HCT116 (cell line): ENCODE results near the gene MPHOSPH6. TPM values are rescaled to one million over a fixed set of nuclear protein-coding genes. Genes with fewer than 3 reads are reported as not detected.

Experiments used
- ATAC-seq: fragments of 200-7000 bp; cut with Tn5 transposase; 2 replicates; pipeline ENCODE4 v1.9.1; 2020; ENCODE audit warnings: mild to moderate bottlenecking, moderate library complexity
- BruUV-seq: library from RNA; stranded (reverse); fragments of 400-500 nt; replicated peaks from 2 replicates; lab custom pipeline; 2021; lab: Mats Ljungman, UMichigan
- CTCF ChIA-PET: fragments of 300-600 bp; sonication (Branson Sonifier 250); formaldehyde crosslinking; loops from one replicate; lab custom pipeline; 2021; ENCODE audit warnings: antibody characterized with exemption; lab: Charles Lee
- POLR2A ChIA-PET: fragments of 300-600, 350-600 bp; sonication (Branson Sonifier 250); formaldehyde crosslinking; loops from one replicate; lab custom pipeline; 2021; ENCODE audit warnings: antibody characterized with exemption; lab: Charles Lee
- RAD21 ChIA-PET, 2 experiments: fragments of 300-600 bp; sonication (Branson Sonifier 250); formaldehyde crosslinking; loops; one replicate each; lab custom pipeline; 2023; ENCODE audit warnings: low total read pairs in 2 of 2; ENCODE audit not compliant: uncharacterized antibody in 2 of 2, unreplicated experiment in 2 of 2, low non-redundant PET in 1 of 2; lab: Charles Lee
- DNase-seq: peaks from one replicate; pipeline ENCODE4 v3.0.0-alpha.2; 2010; ENCODE audit warnings: low read depth, low spot score
- H2AFZ ChIP-seq: fragments of 200-600 bp; shearing (Covaris generic), sonication (generic); 2 replicates; pipeline ENCODE4 v1.6.1; 2017; ENCODE audit warnings: low read depth, mixed run types, mixed read lengths, antibody characterized with exemption, low read length; ENCODE audit not compliant: poor library complexity, severe bottlenecking
- H3K27ac ChIP-seq: 2 replicates; pipeline ENCODE4 v1.5.1; 2012; ENCODE audit warnings: low read depth, low read length
- H3K27me3 ChIP-seq: fragments of 200-600 bp; sonication (generic); 2 replicates; pipeline ENCODE4 v1.6.1; 2016; ENCODE audit warnings: mixed run types, low read length, mixed read lengths; ENCODE audit not compliant: insufficient read depth
- H3K36me3 ChIP-seq, 2 experiments: fragments of 200-500 bp in 1 of 2; fragments of 200-600 bp in 1 of 2; sonication (Bioruptor generic) in 1 of 2; sonication (generic) in 1 of 2; 2 replicates each; pipeline versions ENCODE4 v1.5.1 to v1.6.1; 2014 to 2016; ENCODE audit warnings: low read length in 2 of 2, inconsistent platforms in 1 of 2, mixed read lengths in 1 of 2, mixed run types in 1 of 2; ENCODE audit not compliant: insufficient read depth in 2 of 2, control insufficient read depth in 1 of 2
- H3K4me1 ChIP-seq, 2 experiments: fragments of 200-600 bp in 1 of 2; sonication (generic) in 1 of 2; 2 replicates each; pipeline versions ENCODE4 v1.5.1 to v1.6.1; 2012 to 2017; ENCODE audit warnings: low read length in 2 of 2, inconsistent platforms in 1 of 2, mild to moderate bottlenecking in 1 of 2, mixed read lengths in 1 of 2, mixed run types in 1 of 2, moderate library complexity in 1 of 2; ENCODE audit not compliant: insufficient read depth in 2 of 2, control insufficient read depth in 1 of 2
- H3K4me2 ChIP-seq: fragments of 200-600 bp; sonication (generic); 2 replicates; pipeline ENCODE4 v1.6.1; 2017; ENCODE audit warnings: mixed run types, low read length, mixed read lengths
- H3K4me3 ChIP-seq, 2 experiments: fragments of 200-600 bp in 1 of 2; sonication (generic) in 1 of 2; replicated peaks in 1 of 2; 2 replicates each; pipeline ENCODE4 v1.5.1; 2011 to 2016; ENCODE audit warnings: low read length in 2 of 2, control low read depth in 1 of 2, low read depth in 1 of 2, mild to moderate bottlenecking in 1 of 2, mixed read lengths in 1 of 2, mixed run types in 1 of 2
- H3K79me2 ChIP-seq: fragments of 200-600 bp; sonication (generic); 2 replicates; pipeline ENCODE4 v1.6.1; 2017; ENCODE audit warnings: mild to moderate bottlenecking, mixed run types, low read length, moderate library complexity, mixed read lengths; ENCODE audit not compliant: insufficient read depth
- H3K9ac ChIP-seq: fragments of 200-600 bp; sonication (generic); 2 replicates; pipeline ENCODE4 v1.6.1; 2016; ENCODE audit warnings: low read length, mixed read lengths
- H3K9me2 ChIP-seq: fragments of 200-600 bp; sonication (generic), shearing (Covaris generic); 2 replicates; pipeline ENCODE4 v1.6.1; 2017; ENCODE audit warnings: mixed run types, mild to moderate bottlenecking, moderate library complexity; ENCODE audit not compliant: insufficient read depth
- H3K9me3 ChIP-seq, 2 experiments: fragments of 200-500 bp in 1 of 2; fragments of 200-600 bp in 1 of 2; sonication (Bioruptor generic) in 1 of 2; sonication (generic) in 1 of 2; 2 replicates each; pipeline ENCODE4 v1.6.1; 2014 to 2017; ENCODE audit warnings: low read length in 2 of 2, mixed read lengths in 2 of 2, inconsistent platforms in 1 of 2, low read depth in 1 of 2, mild to moderate bottlenecking in 1 of 2, mixed run types in 1 of 2, moderate library complexity in 1 of 2; ENCODE audit not compliant: control insufficient read depth in 1 of 2, insufficient read depth in 1 of 2
- H4K20me1 ChIP-seq: fragments of 200-600 bp; sonication (generic), shearing (Covaris generic); 2 replicates; pipeline ENCODE4 v1.6.1; 2017; ENCODE audit warnings: mixed run types, mild to moderate bottlenecking, moderate library complexity; ENCODE audit not compliant: insufficient read depth
- CEBPB ChIP-seq: IDR thresholded peaks from 2 replicates; pipeline ENCODE4 v1.6.1; 2012; ENCODE audit warnings: low read depth
- EGR1 ChIP-seq: IDR thresholded peaks from 2 replicates; pipeline ENCODE4 v1.6.1; 2012; ENCODE audit warnings: low read depth
- ELF1 ChIP-seq: IDR thresholded peaks from 2 replicates; pipeline ENCODE4 v1.6.1; 2012; ENCODE audit warnings: low read depth, borderline replicate concordance
- EZH2 ChIP-seq: fragments of 200-600 bp; sonication (generic); IDR thresholded peaks from 2 replicates; pipeline ENCODE4 v1.6.1; 2017; ENCODE audit warnings: antibody characterized with exemption, mixed run types
- EZH2phosphoT487 ChIP-seq: fragments of 200-600 bp; IDR thresholded peaks from 2 replicates; pipeline ENCODE4 v1.6.1; 2018; ENCODE audit warnings: antibody characterized with exemption, borderline replicate concordance
- FOSL1 ChIP-seq: IDR thresholded peaks from 2 replicates; pipeline ENCODE4 v1.6.1; 2012; ENCODE audit warnings: low read depth
- JUND ChIP-seq: IDR thresholded peaks from 2 replicates; pipeline ENCODE4 v1.6.1; 2012
- POLR2A ChIP-seq: IDR thresholded peaks from 2 replicates; pipeline ENCODE4 v1.7.0; 2011; ENCODE audit warnings: borderline replicate concordance; ENCODE audit not compliant: insufficient read depth, insufficient read length; ENCODE audit errors: extremely low read depth
- RAD21 ChIP-seq: IDR thresholded peaks from 2 replicates; pipeline ENCODE4 v1.6.1; 2012; ENCODE audit warnings: low read depth, mild to moderate bottlenecking
- SP1 ChIP-seq: IDR thresholded peaks from 2 replicates; pipeline ENCODE4 v1.6.1; 2012; ENCODE audit warnings: low read depth
- TCF7L2 ChIP-seq: IDR thresholded peaks from 2 replicates; pipeline ENCODE4 v1.7.0; 2011; ENCODE audit warnings: borderline replicate concordance, inconsistent platforms; ENCODE audit not compliant: insufficient read depth, insufficient read length; ENCODE audit errors: extremely low read depth
- ZFX ChIP-seq: fragments of 450-650 bp; IDR thresholded peaks from 2 replicates; pipeline ENCODE4 v1.6.1; 2017
- intact Hi-C: fragments of 100-400 bp; cut with micrococcal nuclease; formaldehyde crosslinking; loops from 2 replicates; pipeline ENCODE4 v1.10.0; 2022
- total RNA-seq: library from RNA; stranded (reverse); gene quantifications from one replicate; pipeline ENCODE4 v1.2.1, GENCODE V29; 2021; ENCODE audit not compliant: unreplicated experiment
- TF ChIP-seq, protein P1 (sequence below), 3 experiments: fragments of 200-600 bp in 1 of 3; sonication (generic) in 1 of 3; IDR thresholded peaks in 2 of 3; conservative IDR thresholded peaks in 1 of 3; 2 replicates each; pipeline ENCODE4 v1.5.1; 2012 to 2017; ENCODE audit warnings: low read depth in 2 of 3, low read length in 2 of 3, antibody characterized with exemption in 1 of 3, borderline replicate concordance in 1 of 3, control low read depth in 1 of 3, mild to moderate bottlenecking in 1 of 3, mixed read lengths in 1 of 3, mixed run types in 1 of 3, moderate library complexity in 1 of 3; ENCODE audit not compliant: insufficient read depth in 1 of 3
- TF ChIP-seq, protein P2 (sequence below): IDR thresholded peaks from 2 replicates; pipeline ENCODE4 v1.6.1; 2012

Gene MPHOSPH6
- total RNA-seq, 1 experiment from 2014 or later = 52.2 TPM

DNA sequence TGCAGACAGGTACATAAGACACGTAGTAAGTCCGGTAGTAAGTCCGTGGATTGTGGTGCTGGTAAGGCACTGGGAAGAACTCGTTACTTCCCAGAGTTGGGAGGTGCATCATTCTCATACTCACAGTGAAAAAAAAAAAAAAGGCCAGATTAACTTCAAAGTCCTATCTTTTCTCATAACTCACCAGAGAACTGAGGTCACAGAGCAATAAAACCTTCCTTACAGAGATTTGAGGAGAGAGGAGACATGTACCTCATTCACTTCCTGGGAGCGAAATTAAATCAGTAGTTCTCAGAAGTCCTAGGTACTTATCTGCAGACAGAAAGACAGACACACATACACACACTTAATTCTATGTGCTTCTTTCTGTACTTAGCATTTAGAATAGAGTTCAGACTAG, 22.5 kb downstream of the MPHOSPH6 start:
- Histone ChIP-seq H3K27ac (no peak overlapping the region), H3K9me3 (no peaks in the 10 kb centered on the region), H3K4me1 (peaks cover 0 to 2% of the 10 kb centered on the region in 2 experiments; a peak in 1 of 4 replicates), H3K9ac (no peak overlapping the region), H3K4me2 (no peak overlapping the region), H3K79me2 (peaks cover 13% of the 10 kb centered on the region; the same call in 1 of the 2 replicates), H4K20me1 (no peaks in the 10 kb centered on the region), H3K27me3 (no peaks in the 10 kb centered on the region), H2AFZ (no peak overlapping the region), H3K4me3 (no peak overlapping the region), H3K36me3 (peaks cover 10 to 18% of the 10 kb centered on the region in 2 experiments; a peak in 3 of 4 replicates), H3K9me2 (no peaks in the 10 kb centered on the region)
- intact Hi-C loops = no loop called here
- no peak for TF ChIP-seq EZH2
- no peak for TF ChIP-seq SP1
- no peak for TF ChIP-seq EGR1
- TF ChIP-seq FOSL1 = no peak
- TF ChIP-seq, protein P1, sequence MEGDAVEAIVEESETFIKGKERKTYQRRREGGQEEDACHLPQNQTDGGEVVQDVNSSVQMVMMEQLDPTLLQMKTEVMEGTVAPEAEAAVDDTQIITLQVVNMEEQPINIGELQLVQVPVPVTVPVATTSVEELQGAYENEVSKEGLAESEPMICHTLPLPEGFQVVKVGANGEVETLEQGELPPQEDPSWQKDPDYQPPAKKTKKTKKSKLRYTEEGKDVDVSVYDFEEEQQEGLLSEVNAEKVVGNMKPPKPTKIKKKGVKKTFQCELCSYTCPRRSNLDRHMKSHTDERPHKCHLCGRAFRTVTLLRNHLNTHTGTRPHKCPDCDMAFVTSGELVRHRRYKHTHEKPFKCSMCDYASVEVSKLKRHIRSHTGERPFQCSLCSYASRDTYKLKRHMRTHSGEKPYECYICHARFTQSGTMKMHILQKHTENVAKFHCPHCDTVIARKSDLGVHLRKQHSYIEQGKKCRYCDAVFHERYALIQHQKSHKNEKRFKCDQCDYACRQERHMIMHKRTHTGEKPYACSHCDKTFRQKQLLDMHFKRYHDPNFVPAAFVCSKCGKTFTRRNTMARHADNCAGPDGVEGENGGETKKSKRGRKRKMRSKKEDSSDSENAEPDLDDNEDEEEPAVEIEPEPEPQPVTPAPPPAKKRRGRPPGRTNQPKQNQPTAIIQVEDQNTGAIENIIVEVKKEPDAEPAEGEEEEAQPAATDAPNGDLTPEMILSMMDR (IDR thresholded peaks at IDR 0.05 in 2 of 3, conservative IDR thresholded peaks at IDR 0.05 in 1 of 3; ENCODE audit: borderline replicate concordance in 1 of 3, insufficient read depth in 1 of 3, low read depth in 2 of 3, low read length in 2 of 3) = no peak
- TF ChIP-seq CEBPB = no peak
- TF ChIP-seq ELF1 = no peak
- TF ChIP-seq, protein P2, sequence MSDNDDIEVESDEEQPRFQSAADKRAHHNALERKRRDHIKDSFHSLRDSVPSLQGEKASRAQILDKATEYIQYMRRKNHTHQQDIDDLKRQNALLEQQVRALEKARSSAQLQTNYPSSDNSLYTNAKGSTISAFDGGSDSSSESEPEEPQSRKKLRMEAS = no peak
- no peak for TF ChIP-seq RAD21
- no peak for TF ChIP-seq ZFX
- TF ChIP-seq EZH2phosphoT487 = no peak
- no peak for TF ChIP-seq POLR2A
- TF ChIP-seq TCF7L2 = no peak
- TF ChIP-seq JUND = no peak
- ChIA-PET POLR2A (no interaction called here), CTCF (no interaction called here), RAD21 (no interaction called here)
- ATAC-seq (no peak), DNase-seq (no peak)
- BruUV-seq = no TSS peak
